ENCODE measurements around the gene VAV2.

DNA sequence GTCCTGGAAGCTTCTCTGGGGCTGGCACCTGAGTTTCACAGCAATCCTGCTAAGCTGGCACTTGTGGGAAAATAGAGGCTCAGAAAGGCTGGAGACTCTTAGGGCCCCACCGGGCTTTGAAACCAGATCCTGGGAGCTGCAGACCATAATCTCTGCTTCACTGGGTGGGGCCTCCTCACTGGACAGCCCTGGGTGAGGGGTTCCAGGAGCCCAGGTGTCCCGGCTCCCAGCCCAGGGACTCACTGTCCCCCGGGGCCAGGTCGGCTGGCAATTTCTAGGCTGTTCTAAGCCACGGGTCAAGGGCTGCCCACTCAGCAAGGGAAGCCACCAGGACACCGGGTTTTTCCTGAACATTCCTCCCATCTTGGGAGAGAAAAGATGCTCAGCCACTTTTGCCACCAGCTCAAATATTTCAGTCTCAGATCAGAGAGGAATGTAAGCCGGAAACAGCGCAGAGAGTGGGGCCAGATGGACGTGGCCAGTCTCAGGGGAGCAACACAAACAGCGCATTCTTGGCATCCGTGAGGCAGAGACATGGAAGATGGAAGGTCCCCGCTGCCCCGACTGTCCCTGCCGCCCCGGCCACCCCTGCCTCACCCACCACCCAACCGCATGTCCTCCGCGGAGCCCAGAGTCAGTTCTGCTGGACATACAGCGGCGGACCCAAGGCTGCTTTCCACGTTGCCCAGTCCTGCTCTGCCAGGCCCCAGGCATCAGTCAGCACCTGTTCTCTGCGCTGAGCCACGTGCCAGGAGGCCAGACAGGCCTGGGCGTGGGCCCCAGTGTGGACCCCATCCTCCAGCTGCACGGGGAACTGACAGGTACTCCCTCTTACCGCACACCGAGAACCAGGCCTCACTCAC lies 72.6 kb downstream of the VAV2 start:
- no peak for TF ChIP-seq EZH2phosphoT487 (IDR thresholded peaks at IDR 0.05; ENCODE audit: borderline replicate concordance, low read depth, low read length)
- TF ChIP-seq, protein P1, sequence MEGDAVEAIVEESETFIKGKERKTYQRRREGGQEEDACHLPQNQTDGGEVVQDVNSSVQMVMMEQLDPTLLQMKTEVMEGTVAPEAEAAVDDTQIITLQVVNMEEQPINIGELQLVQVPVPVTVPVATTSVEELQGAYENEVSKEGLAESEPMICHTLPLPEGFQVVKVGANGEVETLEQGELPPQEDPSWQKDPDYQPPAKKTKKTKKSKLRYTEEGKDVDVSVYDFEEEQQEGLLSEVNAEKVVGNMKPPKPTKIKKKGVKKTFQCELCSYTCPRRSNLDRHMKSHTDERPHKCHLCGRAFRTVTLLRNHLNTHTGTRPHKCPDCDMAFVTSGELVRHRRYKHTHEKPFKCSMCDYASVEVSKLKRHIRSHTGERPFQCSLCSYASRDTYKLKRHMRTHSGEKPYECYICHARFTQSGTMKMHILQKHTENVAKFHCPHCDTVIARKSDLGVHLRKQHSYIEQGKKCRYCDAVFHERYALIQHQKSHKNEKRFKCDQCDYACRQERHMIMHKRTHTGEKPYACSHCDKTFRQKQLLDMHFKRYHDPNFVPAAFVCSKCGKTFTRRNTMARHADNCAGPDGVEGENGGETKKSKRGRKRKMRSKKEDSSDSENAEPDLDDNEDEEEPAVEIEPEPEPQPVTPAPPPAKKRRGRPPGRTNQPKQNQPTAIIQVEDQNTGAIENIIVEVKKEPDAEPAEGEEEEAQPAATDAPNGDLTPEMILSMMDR (conservative IDR thresholded peaks at IDR 0.05; ENCODE audit: low read length) = no peak
